Kidney epithelial cell (primary cell): ENCODE results near the gene IFT25. TPM values are rescaled to one million over a fixed set of nuclear protein-coding genes. Genes with fewer than 3 reads are reported as not detected.

Experiments
- DNase-seq: peaks from one replicate; pipeline ENCODE4 v3.0.0-alpha.2; 2010; ENCODE audit warnings: low read depth
- H3K27me3 ChIP-seq: 2 replicates; pipeline ENCODE4 v1.6.0; 2011; ENCODE audit warnings: low read length; ENCODE audit not compliant: control insufficient read depth, insufficient read depth
- H3K36me3 ChIP-seq: 2 replicates; pipeline ENCODE4 v1.5.1; 2011; ENCODE audit warnings: low read length; ENCODE audit not compliant: control insufficient read depth, insufficient read depth
- H3K4me3 ChIP-seq: 2 replicates; pipeline ENCODE4 v1.5.1; 2011; ENCODE audit warnings: low read depth, mild to moderate bottlenecking, control low read depth, low read length
- CTCF ChIP-seq: IDR thresholded peaks from 2 replicates; pipeline ENCODE4 v1.5.1; 2011; ENCODE audit warnings: mild to moderate bottlenecking, moderate library complexity, low read length, control low read depth, inconsistent platforms; ENCODE audit not compliant: insufficient read depth, poor library complexity, severe bottlenecking
- total RNA-seq: library from RNA; depleted of rRNA; stranded (reverse); fragments of >200 nt; gene quantifications from 2 replicates; pipeline ENCODE4 v1.2.3, GENCODE V29; 2015

Gene IFT25
- total RNA-seq, 1 donor from 2014 or later = 9.5 TPM

- no peak for TF ChIP-seq CTCF
- H3K27me3 ChIP-seq = no peaks in the 10 kb centered on the region
- H3K36me3 ChIP-seq = no peaks in the 10 kb centered on the region
- peak; percentile 45 for DNase-seq
- peak overlapping the region; percentile 2 for H3K4me3 ChIP-seq
Measured at GRCh38 chr1:53982763-53983104, 37.2 kb upstream of the IFT25 start.

GRCh38 chr1:53982034-53982762, 36.7 kb upstream of the IFT25 start:
- no peak for TF ChIP-seq CTCF
- DNase-seq = no peak

GRCh38 chr1:53981220-53981619, 35.7 kb upstream of the IFT25 start:
- no peak for TF ChIP-seq CTCF
- H3K4me3 ChIP-seq = no peak overlapping the region
- no peaks in the 10 kb centered on the region for H3K36me3 ChIP-seq
- DNase-seq = no peak
- no peaks in the 10 kb centered on the region for H3K27me3 ChIP-seq

More at GRCh38 chr1:53982034-53982762, 36.7 kb upstream of the IFT25 start:
- no peaks in the 10 kb centered on the region for H3K27me3 ChIP-seq
- peak overlapping the region; percentile 2 for H3K4me3 ChIP-seq
- H3K36me3 ChIP-seq = no peaks in the 10 kb centered on the region

- TF ChIP-seq CTCF = no peak
- Histone ChIP-seq H3K36me3 (no peaks in the 10 kb centered on the region), H3K27me3 (no peaks in the 10 kb centered on the region), H3K4me3 (no peak overlapping the region)
- DNase-seq = no peak
Measured at GRCh38 chr1:53979712-53980450, 34.4 kb upstream of the IFT25 start.

- H3K4me3 ChIP-seq = no peak overlapping the region
- no peaks in the 10 kb centered on the region for H3K27me3 ChIP-seq
- TF ChIP-seq CTCF = no peak
- DNase-seq = no peak
- H3K36me3 ChIP-seq = no peaks in the 10 kb centered on the region
Measured at GRCh38 chr1:53975861-53976260, 30.4 kb upstream of the IFT25 start.
